ENCODE measurements around the gene ABHD3. TPM values are rescaled to one million over a fixed set of nuclear protein-coding genes. Genes with fewer than 3 reads are reported as not detected.
"Not testable (repeated sequence)": the region's sequence is repeated elsewhere in the genome, so short reads cannot be mapped to it uniquely, and the experiment has no call there.

Gene ABHD3
- total and polyA plus RNA-seq, 8 donors = 6.0 to 20.9 (median 7.5) TPM

- ATAC-seq (peak in 3 of 4 donors; percentile 49 to 74 (median 74)), FAIRE-seq (no peak), DNase-seq (no peak)
- Histone ChIP-seq H3K36me3 (no peaks in the 10 kb centered on the region), H3K27ac (peak overlapping the region in 3 of 4 donors; percentile 3 to 66 (median 50)), H3K4me1 (peaks cover 0 to 3% (median 0%) of the 10 kb centered on the region in 3 donors), H3K27me3 (no peaks in the 10 kb centered on the region), H3K4me3 (peak overlapping the region in 1 of 4 donors; percentile 22), H3K9me3 (no peaks in the 10 kb centered on the region)
- intact Hi-C loops (cut with DNase I) = no loop called here
- WGBS, 2 donors = 72% methylated on average over 11 of the region's 11 CpGs
- no peak for TF ChIP-seq CTCF (IDR thresholded peaks at IDR 0.05)
Observed at GRCh38 chr18:21682371-21683051, 22.1 kb downstream of the ABHD3 start.

- intact Hi-C loops (cut with DNase I) = no loop called here
- whole genome bisulfite sequencing, 2 donors = 95 to 99% methylated on average over 6 of the region's 6 CpGs
- no peak for ATAC-seq
Observed at GRCh38 chr18:21680161-21680560, 24.4 kb downstream of the ABHD3 start.

GRCh38 chr18:21678859-21679258 lies 25.7 kb downstream of the ABHD3 start:
- WGBS, 2 donors = 90 to 92% methylated on average over 1 of the region's 1 CpG
- ATAC-seq = no peak
- H3K4me1 ChIP-seq = peaks cover 0 to 3% (median 0%) of the 10 kb centered on the region in 3 donors
- no peak overlapping the region for H3K4me3 ChIP-seq
- no peak for TF ChIP-seq CTCF (IDR thresholded peaks at IDR 0.05)
- H3K9me3 ChIP-seq = no peaks in the 10 kb centered on the region
- H3K27ac ChIP-seq = no peak overlapping the region
- no peaks in the 10 kb centered on the region for H3K27me3 ChIP-seq
- FAIRE-seq = no peak
- no peak for DNase-seq
- H3K36me3 ChIP-seq = no peaks in the 10 kb centered on the region
- intact Hi-C loops (cut with DNase I) = no loop called here

More at GRCh38 chr18:21680161-21680560, 24.4 kb downstream of the ABHD3 start:
- no peak for DNase-seq
- H3K27me3 ChIP-seq = no peaks in the 10 kb centered on the region
- no peaks in the 10 kb centered on the region for H3K9me3 ChIP-seq
- FAIRE-seq = no peak
- no peaks in the 10 kb centered on the region for H3K36me3 ChIP-seq
- no peak for TF ChIP-seq CTCF (IDR thresholded peaks at IDR 0.05)
- peaks cover 0 to 3% (median 0%) of the 10 kb centered on the region in 3 donors for H3K4me1 ChIP-seq
- H3K27ac ChIP-seq = no peak overlapping the region
- H3K4me3 ChIP-seq = no peak overlapping the region

GRCh38 chr18:21675354-21675753 lies 29.2 kb downstream of the ABHD3 start:
- H3K27ac ChIP-seq; DNase-seq; H3K4me3 ChIP-seq; H3K9me3 ChIP-seq; ATAC-seq; H3K4me1 ChIP-seq; intact Hi-C loops (cut with DNase I); FAIRE-seq; H3K36me3 ChIP-seq; H3K27me3 ChIP-seq: not testable (repeated sequence)
- 91 to 96% methylated on average over 8 of the region's 8 CpGs for WGBS, 2 donors

- FAIRE-seq = no peak
- no peak for TF ChIP-seq CTCF (IDR thresholded peaks at IDR 0.05)
- peak; percentile 83 to 91 (median 90) for ATAC-seq
- Histone ChIP-seq H3K27ac (peak overlapping the region; percentile 34 to 77 (median 56)), H3K27me3 (no peaks in the 10 kb centered on the region), H3K36me3 (no peaks in the 10 kb centered on the region), H3K4me1 (no peaks in the 10 kb centered on the region), H3K4me3 (no peak overlapping the region), H3K9me3 (no peaks in the 10 kb centered on the region)
- peak in 4 of 6 donors; percentile 29 to 59 (median 43) for DNase-seq
- WGBS, 2 donors = 57 to 60% methylated on average over 3 of the region's 3 CpGs
- intact Hi-C loops (cut with DNase I) = no loop called here
Observed at GRCh38 chr18:21672521-21673267, 31.9 kb downstream of the ABHD3 start.
